NCI-H2196 treated with DMSO at 0.1 percent for 48 hours (cell line): ENCODE measurements around the gene ATP2B2.
"Not testable (repeated sequence)": the region's sequence is repeated elsewhere in the genome, so short reads cannot be mapped to it uniquely, and the experiment has no call there.

ENCODE experiments used
- DNase-seq: peaks from one replicate; lab custom pipeline; 2025; ENCODE audit not compliant: unreplicated experiment; lab: John Stamatoyannopoulos, UW

ATP2B2 gene

DNA sequence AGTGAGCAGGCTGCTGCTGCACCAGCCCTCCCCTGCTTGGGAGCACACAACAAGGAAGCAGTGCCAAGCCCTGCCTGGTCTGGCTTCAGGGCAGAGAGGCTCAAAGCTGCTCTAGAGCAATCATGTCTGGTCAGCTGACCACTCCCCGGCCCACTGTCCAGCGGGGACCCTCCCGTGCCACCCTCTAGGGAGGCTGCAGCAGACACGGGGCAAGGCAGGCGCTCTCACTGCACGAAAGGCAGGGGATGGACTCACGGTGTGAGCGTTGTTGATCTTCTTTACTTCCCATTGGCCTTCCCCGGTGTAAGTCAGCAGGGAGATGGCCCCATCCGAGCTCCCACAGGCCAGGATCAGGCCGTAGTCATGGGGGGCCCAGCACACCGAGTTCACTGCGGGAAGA lies 193.7 kb downstream of the ATP2B2 start:
- DNase-seq, result no peak

DNA sequence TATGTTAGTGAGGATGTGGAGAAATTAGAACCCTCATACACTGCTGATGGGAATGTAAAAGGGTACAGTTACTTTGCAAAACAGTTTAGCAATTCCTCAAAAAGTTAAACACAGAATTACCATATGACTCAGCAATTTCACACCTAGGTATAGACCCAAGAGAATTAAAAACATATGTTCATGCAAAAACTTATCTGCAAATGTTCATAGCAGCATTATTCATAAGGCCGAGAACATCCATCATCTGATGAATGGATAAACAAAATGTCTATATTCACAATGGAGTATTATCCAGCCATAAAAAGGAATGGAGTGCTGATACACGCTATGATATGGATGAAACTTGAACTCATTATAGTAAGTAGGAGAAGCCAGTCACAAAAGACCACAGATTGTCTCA lies 194.8 kb downstream of the ATP2B2 start:
- DNase-seq, result no peak

DNA sequence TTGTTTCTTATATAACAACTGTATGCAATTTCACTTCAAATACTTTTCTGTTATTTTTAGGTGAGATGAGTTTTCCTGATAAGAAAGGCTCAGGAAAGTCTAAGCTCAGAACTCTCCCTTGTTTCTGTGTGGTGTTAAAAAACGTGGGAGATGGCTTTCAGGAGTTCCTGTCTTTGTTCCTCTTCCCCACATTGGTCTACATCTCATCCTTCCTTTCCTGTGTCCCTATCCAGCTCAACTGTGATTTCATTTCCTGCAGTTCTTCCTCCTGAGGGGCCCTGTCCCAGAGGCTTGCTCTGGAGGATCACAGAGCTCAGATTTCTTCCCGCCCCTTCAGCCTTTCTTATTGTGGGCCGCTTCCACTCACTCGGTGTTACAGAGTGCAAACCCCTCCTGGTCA lies 195.7 kb downstream of the ATP2B2 start:
- DNase-seq, result no peak

DNA sequence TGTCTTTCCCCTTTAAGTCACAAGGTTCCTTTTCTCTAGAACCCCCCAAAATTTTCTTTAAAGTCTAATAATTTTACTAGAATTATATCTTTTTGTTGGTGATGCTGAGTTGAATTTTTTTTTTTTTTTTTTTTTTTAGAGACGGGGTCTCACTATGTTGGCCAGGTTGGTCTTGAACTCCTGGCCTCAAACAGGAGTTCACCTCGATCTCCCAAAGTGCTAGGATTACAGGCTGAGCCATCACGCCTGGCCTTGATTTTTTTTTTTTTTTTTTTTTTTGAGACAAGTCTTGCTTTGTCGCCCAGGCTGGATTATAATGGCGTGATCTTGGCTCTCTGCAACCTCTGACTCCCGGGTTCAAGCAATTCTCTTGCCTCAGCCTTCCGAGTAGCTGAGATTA lies 196.7 kb downstream of the ATP2B2 start:
- DNase-seq, result no peak

DNA sequence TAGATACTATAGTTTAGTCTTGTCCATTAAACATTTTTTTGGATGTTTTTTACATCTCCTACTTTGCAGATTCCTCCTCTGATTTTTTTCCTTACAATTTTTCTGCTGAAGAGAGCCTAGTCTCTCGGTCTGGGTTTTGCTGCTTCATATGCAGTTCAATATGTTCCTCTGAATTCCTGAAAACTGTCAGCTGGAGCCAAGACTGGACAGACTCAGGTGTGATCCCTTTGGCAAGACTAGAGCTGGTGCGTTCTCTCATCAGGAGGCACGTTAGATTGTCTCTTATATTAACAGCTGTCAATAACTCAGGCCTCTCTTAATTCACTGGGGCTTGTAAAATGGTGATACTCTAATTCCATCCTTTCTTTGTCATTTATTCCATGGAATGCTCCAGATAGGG lies 199.2 kb downstream of the ATP2B2 start:
- no peak for DNase-seq

DNA sequence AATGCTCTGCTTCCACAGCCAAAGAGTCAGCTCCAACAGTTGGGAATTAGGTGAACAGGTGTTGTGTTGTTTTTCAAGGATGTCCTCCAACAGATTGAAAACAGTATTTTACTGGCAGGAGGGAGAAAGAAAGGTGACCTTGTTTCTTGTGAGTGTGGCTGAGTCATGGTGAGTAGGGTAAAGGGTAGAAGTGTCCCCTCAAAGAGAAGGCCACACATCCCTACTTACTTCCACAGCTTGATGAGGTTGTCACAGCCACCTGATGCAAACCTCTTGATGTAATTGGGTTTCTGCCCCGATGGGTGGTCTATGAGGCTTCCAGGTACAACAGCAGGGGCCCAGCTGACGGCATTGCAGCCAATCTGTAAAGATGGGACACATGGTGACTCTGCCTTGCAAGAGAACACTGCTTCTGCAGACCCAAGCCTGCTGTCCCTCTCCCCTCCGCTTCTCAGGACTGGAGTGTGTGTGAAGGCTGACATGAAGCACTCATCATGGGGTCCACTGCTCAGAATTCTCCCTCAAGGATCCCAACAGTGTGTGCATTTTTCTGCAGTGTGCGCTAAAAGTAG lies 200.0 kb downstream of the ATP2B2 start:
- DNase-seq, result no peak

DNA sequence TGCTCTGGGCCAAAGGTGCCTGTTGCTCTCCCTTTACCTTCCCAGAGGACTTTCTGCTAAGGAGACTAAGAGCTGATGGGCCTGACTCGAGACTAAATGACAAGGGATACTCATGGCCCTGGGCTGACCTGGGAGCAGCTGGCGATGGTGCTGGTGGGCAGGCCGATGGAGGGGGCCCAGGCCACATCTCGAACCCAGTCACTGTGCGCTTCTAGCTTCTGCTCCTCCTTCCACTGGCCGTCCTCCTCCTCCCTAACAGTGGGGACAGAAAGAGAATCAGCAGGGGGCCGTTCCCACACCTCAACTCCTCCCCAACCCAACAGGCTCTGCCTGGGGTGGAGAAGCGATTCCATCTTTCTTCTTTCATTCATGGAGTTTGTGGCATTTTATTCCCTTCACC lies 200.5 kb downstream of the ATP2B2 start:
- no peak for DNase-seq

DNA sequence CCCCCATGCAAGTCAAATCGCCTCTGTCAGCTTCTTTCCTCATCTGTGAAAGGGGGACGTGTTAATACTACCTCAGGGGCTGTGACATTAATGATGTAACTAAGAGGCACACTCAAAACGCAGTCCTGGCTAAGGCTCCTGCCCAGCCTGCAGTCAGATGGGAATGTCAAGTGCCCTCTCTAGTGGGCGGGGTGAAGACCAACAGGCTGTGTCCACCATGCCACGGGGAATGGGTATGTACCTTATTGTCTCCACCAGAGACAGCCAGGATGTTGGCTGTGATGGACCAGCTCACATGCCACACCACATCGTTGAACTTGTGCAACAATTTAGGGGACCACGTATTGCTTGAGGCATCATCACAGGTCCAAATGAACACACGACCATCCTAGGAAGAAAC lies 201.6 kb downstream of the ATP2B2 start:
- DNase-seq, result no peak

DNA sequence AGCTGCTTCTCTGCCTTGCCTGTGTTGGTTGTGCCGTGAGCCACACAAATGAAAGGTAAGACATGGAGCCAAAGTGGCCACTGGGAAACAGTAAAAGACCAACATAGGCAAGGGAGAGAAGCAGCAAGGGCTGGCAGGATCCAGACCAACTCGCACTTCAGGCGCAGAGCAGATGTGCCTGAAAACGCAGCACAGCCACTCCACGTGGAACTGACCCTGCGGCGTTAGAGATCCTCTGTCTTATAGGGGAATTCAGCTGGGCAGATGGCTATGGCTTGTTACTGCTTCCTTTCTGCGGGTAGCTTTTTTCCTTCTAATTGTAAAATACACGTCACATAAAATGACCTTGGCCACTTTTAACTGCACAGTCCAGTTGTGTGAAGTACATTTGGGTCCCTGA lies 202.3 kb downstream of the ATP2B2 start:
- no peak for DNase-seq

DNA sequence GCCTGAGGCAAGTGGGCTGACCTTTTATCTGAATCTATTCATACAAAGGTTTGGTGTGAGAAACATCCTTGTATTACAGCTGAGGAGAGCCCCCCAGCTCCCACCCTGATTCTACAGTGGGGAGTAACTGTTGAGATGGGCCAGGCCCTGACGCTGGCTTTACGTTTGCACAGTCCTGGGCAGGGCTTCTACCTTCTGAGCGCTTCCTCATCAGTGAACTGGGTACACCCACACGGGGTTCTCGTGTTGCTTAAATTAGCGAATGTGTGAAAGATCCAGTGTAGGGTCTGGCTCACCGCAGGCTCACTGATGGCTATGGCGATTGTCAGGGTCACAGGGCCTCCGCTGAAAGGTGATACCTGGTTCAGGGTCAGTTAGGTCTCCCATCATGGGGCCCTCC lies 205.3 kb downstream of the ATP2B2 start:
- DNase-seq, result no peak

DNA sequence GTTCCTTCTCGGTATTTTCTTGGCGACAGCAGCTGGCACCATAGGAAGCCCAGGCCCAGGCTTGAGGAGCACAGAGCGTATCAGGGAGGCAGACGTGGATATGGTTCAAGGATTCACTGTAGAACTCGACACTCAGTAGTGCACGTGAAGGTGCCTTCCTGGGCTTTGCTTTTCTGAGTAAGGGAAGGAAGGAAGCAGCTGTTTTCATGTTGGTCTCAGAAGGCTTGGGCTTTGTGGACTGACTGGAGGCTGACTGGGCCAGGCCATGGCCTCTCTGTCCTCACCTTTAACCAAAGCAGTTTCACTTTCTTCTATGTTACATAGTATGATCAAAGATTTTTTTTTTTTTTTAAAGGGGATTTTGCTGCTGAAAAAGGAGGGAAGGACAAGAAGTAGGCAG lies 205.7 kb downstream of the ATP2B2 start:
- DNase-seq, result no peak

DNA sequence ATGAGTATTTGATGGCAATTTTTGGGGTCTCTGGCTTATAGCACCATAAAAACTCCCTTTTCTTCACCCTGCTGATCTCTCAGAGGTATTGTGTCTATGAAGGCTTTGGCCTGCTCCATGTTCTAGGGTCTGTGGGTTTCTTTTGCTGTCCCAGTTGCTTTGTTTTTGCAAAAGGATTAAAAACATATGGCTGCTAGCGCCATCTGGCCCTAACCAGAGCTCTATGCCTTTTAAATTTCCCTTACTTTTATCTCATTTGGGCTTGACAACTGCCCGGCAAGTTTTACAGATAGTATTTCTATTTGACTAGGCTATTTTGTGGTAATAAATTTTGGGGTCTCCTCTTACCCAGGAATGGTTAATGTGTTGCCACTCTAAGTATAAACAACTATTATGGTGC lies 206.2 kb downstream of the ATP2B2 start:
- DNase-seq, result no peak

DNA sequence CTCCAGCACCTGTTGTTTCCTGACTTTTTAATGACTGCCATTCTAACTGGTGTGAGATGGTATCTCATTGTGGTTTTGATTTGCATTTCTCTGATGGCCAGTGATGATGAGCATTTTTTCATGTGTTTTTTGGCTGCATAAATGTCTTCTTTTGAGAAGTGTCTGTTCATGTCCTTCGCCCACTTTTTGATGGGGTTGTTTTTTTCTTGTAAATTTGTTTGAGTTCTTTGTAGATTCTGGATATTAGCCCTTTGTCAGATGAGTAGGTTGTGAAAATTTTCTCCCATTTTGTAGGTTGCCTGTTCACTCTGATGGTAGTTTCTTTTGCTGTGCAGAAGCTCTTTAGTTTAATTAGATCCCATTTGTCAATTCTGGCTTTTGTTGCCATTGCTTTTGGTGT lies 207.3 kb downstream of the ATP2B2 start:
- not testable (repeated sequence) for DNase-seq

DNA sequence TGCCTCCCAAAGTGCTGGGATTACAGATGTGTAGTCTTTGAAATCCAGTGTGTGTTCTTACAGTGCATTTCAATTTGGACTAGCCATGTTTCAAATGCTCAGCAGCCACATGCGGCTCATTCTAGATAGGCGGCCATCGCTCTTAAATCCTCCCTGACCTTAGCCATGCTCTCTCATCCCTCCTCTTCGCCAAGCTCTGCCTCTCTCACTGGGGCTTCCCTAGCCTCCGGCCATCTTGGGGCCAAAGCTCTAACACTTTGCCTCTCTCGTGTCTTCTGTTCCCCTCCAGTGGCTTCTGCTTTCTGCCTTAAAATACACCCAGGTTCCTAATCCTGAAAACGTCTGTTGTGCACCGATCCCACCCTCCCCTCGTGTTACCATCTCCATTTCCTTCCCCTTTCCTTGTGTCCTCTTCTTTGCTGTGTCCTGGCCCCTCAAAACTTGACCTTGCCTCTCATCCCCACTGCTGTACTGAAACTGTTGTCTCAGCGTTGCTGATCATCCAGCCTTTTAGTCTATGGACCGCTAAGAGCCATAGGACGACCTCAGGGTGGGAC lies 211.3 kb downstream of the ATP2B2 start:
- DNase-seq, result no peak

DNA sequence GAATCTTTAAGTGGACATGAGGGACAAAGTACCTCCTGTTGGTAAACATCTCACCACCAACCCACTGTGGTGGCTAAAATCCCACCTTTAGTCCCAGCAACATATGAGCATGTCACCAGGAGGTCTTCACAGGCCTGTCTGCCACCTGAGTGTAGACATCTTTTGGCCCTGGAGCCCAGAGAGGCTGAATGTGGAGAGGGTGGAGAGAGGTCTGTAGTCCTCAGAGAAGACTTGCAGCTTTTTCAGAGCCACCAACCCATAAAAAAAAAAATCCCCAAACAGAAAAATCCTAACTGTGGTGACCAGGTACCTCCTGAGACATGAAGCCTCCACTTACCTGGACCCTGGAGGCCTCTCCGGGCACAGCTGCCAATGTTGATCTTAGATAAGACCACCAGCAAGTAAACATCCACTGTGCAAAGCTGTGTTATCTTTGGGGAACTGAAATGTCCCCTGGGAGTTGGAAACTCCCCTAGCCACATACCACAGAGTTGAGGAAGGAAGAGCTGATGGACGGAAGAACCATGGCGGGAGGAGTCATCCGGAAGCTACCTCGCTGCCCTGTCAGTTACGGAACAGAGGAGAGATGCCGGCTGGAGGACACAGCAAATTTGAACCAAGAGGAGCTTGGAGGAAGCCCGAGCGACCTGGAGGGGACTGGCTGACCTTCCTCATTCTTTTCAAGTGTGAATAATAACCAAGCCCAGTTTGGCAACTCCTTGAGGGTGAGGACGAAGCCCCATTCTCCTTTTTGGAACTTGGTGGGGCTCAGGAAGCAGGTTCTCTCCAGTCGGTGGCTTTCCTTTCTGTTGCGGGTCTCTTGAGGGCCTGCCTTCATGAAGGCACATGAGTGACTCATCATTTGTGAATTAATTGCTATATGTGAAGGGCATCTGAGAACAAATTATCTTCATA lies 212.6 kb downstream of the ATP2B2 start, which contains the start of gene GHRL:
Gene GHRL (minus strand): TSS at position 443 of the 915 bp plus-strand sequence. CDS start 2,767 bp downstream, outside the sequence.
- no peak for DNase-seq

DNA sequence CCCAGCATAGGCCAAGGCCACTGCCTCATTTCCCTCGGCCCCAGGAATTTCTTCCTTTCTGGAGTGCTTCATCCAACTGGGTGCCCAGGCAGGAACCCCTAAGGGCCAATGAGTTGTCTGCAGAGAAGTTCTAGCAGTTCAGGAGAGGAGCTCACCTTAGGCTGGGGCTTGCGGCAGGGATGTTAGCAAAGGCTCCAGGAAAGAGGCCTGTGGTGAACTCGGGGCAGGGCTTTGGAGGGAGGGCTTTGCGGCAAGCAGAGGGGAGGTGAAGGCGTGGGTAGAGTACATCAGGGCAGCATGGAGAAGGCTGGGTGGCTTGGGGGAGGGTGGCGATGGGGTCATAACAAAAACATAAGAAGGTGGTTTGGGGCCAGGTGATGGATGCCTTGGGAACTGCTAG lies 213.7 kb downstream of the ATP2B2 start:
- DNase-seq, result no peak

DNA sequence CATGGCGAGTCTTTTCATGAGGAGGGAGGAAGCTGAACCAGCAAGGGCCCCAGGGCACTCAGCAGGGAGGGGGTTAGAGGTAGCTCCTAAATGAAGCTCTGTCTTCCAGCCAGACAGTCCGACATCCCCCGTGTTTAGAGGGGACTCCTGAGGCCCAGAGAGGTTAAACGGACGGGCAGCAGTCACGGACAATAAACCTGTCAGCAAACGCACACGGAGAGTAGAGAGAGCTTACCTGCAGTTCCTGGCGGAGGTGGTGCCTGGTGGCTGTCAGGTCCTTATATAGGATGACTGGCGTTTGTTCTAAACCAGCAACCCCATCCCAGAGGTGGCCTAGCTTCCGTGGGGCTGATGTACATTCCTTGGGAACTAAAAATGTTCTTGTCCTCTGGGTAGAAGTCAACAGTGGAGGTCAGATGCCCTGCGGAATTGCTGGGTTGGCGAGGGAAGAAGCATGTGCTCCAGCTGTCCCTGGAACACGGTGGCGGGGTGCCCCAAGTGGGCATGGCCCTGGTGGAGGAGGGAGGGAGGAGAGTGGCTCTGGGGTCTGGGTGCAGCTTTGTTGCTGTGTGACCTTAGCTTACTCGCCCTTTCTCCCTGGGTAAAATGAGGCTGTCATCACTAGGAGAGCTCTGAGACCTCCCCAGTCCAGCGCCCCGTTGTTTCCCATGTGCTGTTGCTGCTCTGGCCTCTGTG lies 214.8 kb downstream of the ATP2B2 start:
- no peak for DNase-seq

DNA sequence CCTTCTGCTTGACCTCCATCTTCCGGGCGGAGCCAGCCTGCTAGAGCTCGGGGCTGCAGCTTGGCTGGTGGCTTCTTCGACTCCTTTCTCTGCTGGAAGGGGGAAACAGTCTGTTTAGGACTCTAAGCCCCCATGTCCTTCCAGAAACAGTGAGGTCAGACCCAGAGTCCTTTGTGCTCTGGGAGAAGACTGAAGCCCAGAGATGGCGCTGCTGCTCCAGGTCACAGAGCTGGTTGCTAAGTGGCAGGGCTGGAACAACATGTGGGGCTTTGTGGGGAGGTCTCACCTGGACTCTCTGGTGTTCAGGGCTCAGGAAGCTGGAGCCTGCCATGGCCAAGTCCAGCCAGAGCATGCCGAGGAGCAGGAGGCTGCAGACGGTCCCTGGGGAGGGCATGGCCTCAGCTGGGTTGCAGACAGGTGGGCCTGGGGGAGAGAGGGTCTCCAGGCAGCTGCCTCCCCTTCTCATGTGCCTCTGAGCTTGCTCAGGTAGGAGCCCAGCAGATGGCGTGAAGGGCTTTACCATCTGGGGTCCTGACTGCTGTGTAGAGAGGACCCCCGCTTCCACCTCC lies 215.5 kb downstream of the ATP2B2 start:
- DNase-seq, result no peak

DNA sequence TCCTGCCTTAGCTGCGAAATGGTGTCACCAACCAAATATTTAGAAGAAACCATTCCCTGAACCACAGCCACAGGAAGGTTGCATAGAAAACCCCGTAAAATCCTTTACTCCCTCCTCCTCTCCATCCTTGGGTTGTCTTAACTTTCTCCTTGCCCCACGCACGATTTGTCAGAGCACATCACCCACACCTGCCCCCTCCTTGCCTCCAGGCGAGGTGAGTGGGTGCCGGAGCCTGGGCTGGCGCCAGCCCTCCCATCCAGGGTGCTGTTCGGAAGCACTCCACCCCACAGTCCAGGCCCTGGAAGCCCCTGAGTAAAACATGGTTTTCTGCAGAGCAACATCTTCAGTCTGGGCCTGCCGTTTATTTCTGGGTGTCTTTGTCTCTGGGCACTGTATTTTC lies 216.3 kb downstream of the ATP2B2 start:
- no peak for DNase-seq

DNA sequence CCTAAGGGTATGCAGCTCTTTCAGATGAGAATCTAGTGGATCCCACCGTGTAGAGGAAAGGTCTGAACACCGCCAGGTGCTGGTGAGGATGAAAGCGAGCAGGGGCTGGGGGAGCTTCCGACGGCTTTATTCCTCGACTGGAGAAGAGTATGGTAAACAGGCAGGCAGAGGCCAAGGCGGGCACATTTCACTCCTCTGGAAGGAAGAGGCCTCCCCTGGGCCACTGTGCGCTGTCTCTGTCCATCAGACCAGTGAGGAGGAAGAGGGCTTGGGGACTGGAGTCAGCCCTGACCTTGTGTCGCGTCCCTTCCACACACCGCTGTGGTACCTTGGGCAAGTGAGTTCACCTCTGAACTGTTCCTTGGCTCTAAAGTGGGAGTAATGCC lies 216.8 kb downstream of the ATP2B2 start:
- no peak for DNase-seq

DNA sequence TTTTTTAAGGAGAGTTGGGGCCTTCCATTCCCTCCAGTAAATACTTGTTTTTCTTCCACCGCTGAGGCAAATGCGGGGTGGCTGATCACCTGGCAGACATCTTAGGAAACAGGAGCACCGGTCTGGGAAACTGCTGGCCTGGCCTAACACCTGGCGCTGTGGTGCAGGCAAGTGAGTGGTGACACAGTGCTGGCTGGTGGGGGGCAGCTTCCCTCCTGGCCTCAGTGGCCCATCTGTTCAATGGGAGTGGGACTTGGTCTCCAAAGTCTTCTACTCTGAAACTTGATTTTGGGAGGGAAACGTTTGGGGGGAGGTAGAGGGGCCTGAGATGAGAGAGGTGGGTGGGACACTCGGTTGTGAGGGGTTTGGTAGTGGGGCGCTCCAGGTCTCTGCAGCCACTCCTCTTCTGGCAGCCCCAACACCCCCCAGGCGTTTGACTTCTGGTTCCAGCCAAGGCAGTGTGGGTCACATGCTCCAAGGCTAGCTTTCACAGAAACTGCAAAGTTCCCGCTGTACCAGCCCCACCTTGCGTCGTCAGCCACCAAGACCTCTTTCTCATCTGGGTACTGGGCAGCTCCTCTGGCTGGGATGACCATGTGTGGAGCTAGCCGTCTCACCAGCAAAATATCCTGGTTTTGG lies 217.3 kb downstream of the ATP2B2 start:
- no peak for DNase-seq
